ENCODE data around the gene PSD2.

GRCh38 chr5:139811274-139811607 lies 15.6 kb downstream of the PSD2 start:
- no peak for TF ChIP-seq CTCF (IDR thresholded peaks at IDR 0.05; ENCODE audit: insufficient read depth, low read depth, low read length)
- no peak for TF ChIP-seq EZH2 (IDR thresholded peaks at IDR 0.05; ENCODE audit: insufficient read depth, low read length)

All from astrocyte (in vitro differentiated cells and primary cell).